Neutrophil (primary cell): ENCODE measurements around the gene SLIT3.

Experiments
- H3K27ac ChIP-seq: fragments of 200-600 bp; sonication (generic); 2 replicates; pipeline ENCODE4 v1.5.1; 2016; ENCODE audit warnings: mild to moderate bottlenecking, moderate library complexity
- H3K27me3 ChIP-seq: fragments of 200-600 bp; sonication (generic); 2 replicates; pipeline ENCODE4 v1.6.0; 2016; ENCODE audit warnings: mild to moderate bottlenecking
- H3K36me3 ChIP-seq: fragments of 200-600 bp; sonication (generic); 2 replicates; pipeline ENCODE4 v1.5.1; 2017
- H3K4me1 ChIP-seq, 2 experiments: fragments of 200-600 bp in 1 of 2; sonication (generic) in 1 of 2; 1 replicate in 1 of 2; 2 replicates in 1 of 2; pipeline versions ENCODE4 v1.5.1 to v1.6.1; 2013 to 2016; ENCODE audit warnings: low read depth in 1 of 2, low read length in 1 of 2, mild to moderate bottlenecking in 1 of 2, moderate library complexity in 1 of 2; ENCODE audit not compliant: control insufficient read depth in 1 of 2, insufficient read depth in 1 of 2
- H3K4me3 ChIP-seq, 2 experiments: fragments of 200-600 bp in 1 of 2; sonication (generic) in 1 of 2; 1 replicate in 1 of 2; 2 replicates in 1 of 2; pipeline ENCODE4 v1.5.1; 2013 to 2016; ENCODE audit warnings: low read depth in 1 of 2, low read length in 1 of 2, mild to moderate bottlenecking in 1 of 2, moderate library complexity in 1 of 2
- H3K9me3 ChIP-seq: fragments of 200-600 bp; sonication (generic); 2 replicates; pipeline ENCODE4 v1.5.1; 2016
- TF ChIP-seq, protein P1 (sequence below): fragments of 200-600 bp; sonication (generic); IDR thresholded peaks from 2 replicates; pipeline ENCODE4 v1.5.1; 2016; ENCODE audit warnings: antibody characterized with exemption

SLIT3 gene

DNA sequence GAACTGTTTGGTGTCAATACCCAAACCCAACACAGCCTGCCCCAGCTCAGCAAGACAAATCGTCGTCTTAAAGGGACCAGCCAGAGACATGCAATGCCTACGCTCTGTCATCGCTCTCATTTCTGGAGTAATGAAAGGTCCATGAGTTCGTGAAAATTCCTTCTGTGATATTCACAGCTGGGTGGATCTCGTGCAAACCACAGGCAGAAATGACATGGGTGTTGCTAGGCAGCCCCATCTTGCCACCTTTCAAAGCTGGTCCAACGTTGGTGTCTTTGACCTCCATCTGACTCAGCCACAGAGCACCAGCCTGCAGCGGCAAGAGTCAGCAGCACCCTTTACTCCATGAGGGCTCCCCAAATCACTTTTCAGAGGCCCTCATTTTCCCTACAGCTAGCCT is 215.3 kb downstream of the SLIT3 start:
- Histone ChIP-seq H3K4me1 (no peaks in the 10 kb centered on the region), H3K36me3 (no peaks in the 10 kb centered on the region), H3K4me3 (no peak overlapping the region), H3K27ac (no peak overlapping the region), H3K9me3 (no peaks in the 10 kb centered on the region), H3K27me3 (no peaks in the 10 kb centered on the region)
- TF ChIP-seq, protein P1, sequence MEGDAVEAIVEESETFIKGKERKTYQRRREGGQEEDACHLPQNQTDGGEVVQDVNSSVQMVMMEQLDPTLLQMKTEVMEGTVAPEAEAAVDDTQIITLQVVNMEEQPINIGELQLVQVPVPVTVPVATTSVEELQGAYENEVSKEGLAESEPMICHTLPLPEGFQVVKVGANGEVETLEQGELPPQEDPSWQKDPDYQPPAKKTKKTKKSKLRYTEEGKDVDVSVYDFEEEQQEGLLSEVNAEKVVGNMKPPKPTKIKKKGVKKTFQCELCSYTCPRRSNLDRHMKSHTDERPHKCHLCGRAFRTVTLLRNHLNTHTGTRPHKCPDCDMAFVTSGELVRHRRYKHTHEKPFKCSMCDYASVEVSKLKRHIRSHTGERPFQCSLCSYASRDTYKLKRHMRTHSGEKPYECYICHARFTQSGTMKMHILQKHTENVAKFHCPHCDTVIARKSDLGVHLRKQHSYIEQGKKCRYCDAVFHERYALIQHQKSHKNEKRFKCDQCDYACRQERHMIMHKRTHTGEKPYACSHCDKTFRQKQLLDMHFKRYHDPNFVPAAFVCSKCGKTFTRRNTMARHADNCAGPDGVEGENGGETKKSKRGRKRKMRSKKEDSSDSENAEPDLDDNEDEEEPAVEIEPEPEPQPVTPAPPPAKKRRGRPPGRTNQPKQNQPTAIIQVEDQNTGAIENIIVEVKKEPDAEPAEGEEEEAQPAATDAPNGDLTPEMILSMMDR = no peak

DNA sequence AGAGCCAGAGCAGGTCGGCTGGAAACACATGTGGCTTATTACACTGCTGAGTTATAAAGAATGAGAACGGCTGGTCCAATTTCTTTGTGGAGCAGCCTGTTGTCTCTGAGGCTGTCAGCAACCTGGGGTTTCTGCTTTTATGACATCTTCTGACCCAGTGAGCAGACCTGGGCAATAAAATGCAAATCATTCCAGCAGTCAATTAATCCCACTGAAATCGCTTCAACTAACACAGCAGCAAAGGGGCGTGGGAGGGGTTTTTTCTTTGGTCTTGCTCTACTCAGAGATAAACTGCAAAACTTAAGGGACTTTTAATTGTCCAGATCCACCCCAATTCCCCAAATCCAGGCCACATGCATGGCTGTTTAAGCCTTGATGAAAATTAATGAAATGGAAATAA is 215.7 kb downstream of the SLIT3 start:
- TF ChIP-seq, protein P1 = no peak
- H3K4me3 ChIP-seq = no peak overlapping the region
- H3K9me3 ChIP-seq = no peaks in the 10 kb centered on the region
- H3K27me3 ChIP-seq = no peaks in the 10 kb centered on the region
- H3K4me1 ChIP-seq = no peaks in the 10 kb centered on the region
- H3K27ac ChIP-seq = no peak overlapping the region
- no peaks in the 10 kb centered on the region for H3K36me3 ChIP-seq

DNA sequence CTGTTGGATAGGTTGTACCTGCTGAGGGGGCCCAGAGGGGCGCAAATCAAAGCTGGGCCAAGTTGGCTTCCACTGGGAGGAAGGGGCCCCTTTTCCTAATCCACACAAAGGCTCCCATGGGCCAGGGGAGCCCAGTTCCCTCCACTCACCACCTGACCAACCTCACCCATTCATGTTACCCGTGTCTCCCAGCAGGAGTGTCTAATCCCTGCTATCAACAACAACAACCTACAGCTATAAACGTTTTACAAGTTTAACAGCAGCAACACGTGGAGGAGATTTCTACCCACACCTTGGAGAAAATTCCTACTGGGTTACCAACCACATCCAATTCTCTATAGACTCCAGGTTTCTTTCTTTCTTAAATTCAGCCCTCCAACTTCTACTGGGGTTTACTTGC is 216.2 kb downstream of the SLIT3 start:
- H3K4me1 ChIP-seq = no peaks in the 10 kb centered on the region
- no peaks in the 10 kb centered on the region for H3K36me3 ChIP-seq
- no peak overlapping the region for H3K4me3 ChIP-seq
- no peaks in the 10 kb centered on the region for H3K9me3 ChIP-seq
- TF ChIP-seq, protein P1 = no peak
- no peak overlapping the region for H3K27ac ChIP-seq
- H3K27me3 ChIP-seq = no peaks in the 10 kb centered on the region

- H3K9me3 ChIP-seq = no peaks in the 10 kb centered on the region
- TF ChIP-seq, protein P1 = no peak
- H3K4me3 ChIP-seq = no peak overlapping the region
- no peaks in the 10 kb centered on the region for H3K36me3 ChIP-seq
- H3K27ac ChIP-seq = no peak overlapping the region
- H3K27me3 ChIP-seq = no peaks in the 10 kb centered on the region
- H3K4me1 ChIP-seq = no peaks in the 10 kb centered on the region
Observed at GRCh38 chr5:169083394-169084018, 217.4 kb downstream of the SLIT3 start.

DNA sequence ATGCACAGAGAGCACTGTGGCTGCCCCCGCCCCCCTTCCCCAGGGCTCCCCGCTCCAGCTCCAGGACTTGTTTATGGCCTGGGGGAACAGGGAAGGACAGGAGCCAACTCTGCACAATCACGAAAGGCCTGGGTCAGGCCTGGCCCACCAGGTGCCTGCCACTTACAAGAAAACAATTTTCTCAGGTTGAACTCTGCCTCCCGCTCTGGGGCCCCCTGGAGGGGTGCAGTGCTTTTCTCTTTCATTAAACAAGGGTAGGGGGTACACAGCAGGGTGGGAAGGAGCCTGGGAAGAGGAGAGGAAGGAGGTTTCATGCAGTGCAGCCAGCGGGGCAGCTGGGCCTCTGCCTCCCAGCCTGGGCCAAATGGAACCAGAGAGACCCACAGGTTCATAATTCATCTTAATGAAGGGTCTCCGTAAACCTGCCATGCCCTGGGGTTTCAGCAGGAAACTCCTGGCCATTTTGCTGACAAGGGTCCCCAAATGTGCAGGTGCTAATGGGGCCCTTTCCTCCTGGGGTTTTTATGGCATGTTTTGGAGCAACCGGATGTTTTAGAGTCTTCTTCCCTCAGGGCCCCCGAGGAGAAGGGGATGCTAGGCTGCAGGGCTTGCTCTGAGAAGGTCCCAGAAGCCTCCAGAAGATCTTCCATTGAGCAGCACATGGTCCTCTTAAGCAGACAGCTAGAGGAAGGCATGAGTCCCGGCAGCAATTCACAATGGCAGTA is 219.8 kb downstream of the SLIT3 start:
- TF ChIP-seq, protein P1 = no peak
- Histone ChIP-seq H3K27ac (no peak overlapping the region), H3K36me3 (no peaks in the 10 kb centered on the region), H3K27me3 (no peaks in the 10 kb centered on the region), H3K9me3 (no peaks in the 10 kb centered on the region), H3K4me3 (no peak overlapping the region), H3K4me1 (no peaks in the 10 kb centered on the region)
